Astrocyte of the cerebellum (primary cell): Measurements from ENCODE around the gene MEGF6.

Source experiments
- DNase-seq: peaks from one replicate; pipeline ENCODE4 v3.0.0-alpha.2; 2011; ENCODE audit warnings: low read depth
- H3K4me3 ChIP-seq: 2 replicates; pipeline ENCODE4 v1.5.1; 2011; ENCODE audit warnings: mild to moderate bottlenecking, low read depth, low read length, moderate library complexity
- CTCF ChIP-seq: IDR thresholded peaks from 2 replicates; pipeline ENCODE4 v1.5.1; 2012; ENCODE audit warnings: low read length, low read depth, moderate library complexity, mild to moderate bottlenecking; ENCODE audit errors: missing control alignments
- in situ Hi-C: cut with HindIII; loops from 2 replicates; pipeline ENCODE4 v1.10.0; 2017; ENCODE audit warnings: low sequenced_read_pairs

Gene MEGF6

GRCh38 chr1:3481836-3482375, 129.4 kb downstream of the MEGF6 start:
- in situ Hi-C loops, result no loop called here
- no peak for DNase-seq
- no peak for TF ChIP-seq CTCF

GRCh38 chr1:3481046-3481445, 130.3 kb downstream of the MEGF6 start:
- no peak for TF ChIP-seq CTCF
- no peak for DNase-seq
- no peak overlapping the region for H3K4me3 ChIP-seq
- in situ Hi-C loops, result no loop called here

More at GRCh38 chr1:3481836-3482375, 129.4 kb downstream of the MEGF6 start:
- no peak overlapping the region for H3K4me3 ChIP-seq

- no peak for DNase-seq
- in situ Hi-C loops, result no loop called here
- H3K4me3 ChIP-seq, result no peak overlapping the region
- no peak for TF ChIP-seq CTCF
Measured at GRCh38 chr1:3480369-3480719, 131.0 kb downstream of the MEGF6 start.

GRCh38 chr1:3479511-3480368, 131.6 kb downstream of the MEGF6 start:
- DNase-seq, result no peak
- no peak for TF ChIP-seq CTCF
- H3K4me3 ChIP-seq, result no peak overlapping the region
- in situ Hi-C loops, result no loop called here

- in situ Hi-C loops, result no loop called here
- no peak for DNase-seq
- no peak overlapping the region for H3K4me3 ChIP-seq
- TF ChIP-seq CTCF, result no peak
Measured at GRCh38 chr1:3478187-3478586, 133.1 kb downstream of the MEGF6 start.

GRCh38 chr1:3477241-3477995, 133.9 kb downstream of the MEGF6 start:
- H3K4me3 ChIP-seq, result no peak overlapping the region
- TF ChIP-seq CTCF, result no peak
- in situ Hi-C loops, result no loop called here
- DNase-seq, result no peak
